Ishikawa (cell line): ENCODE results near the gene WDR74.
A peak's percentile ranks its signal among the peaks of the same experiment; 100 is the strongest.

Experiments
- CEBPB ChIP-seq: IDR thresholded peaks from 2 replicates; pipeline ENCODE4 v1.6.1; 2012
- CREB1 ChIP-seq: IDR thresholded peaks from 2 replicates; pipeline ENCODE4 v1.6.1; 2012; ENCODE audit warnings: low read depth
- EGR1 ChIP-seq: IDR thresholded peaks from 2 replicates; pipeline ENCODE4 v1.6.1; 2012
- EP300 ChIP-seq: IDR thresholded peaks from 2 replicates; pipeline ENCODE4 v1.6.1; 2012; ENCODE audit warnings: borderline replicate concordance
- FOXM1 ChIP-seq: IDR thresholded peaks from 2 replicates; pipeline ENCODE4 v1.6.1; 2012; ENCODE audit warnings: low read depth, borderline replicate concordance
- NFIC ChIP-seq: IDR thresholded peaks from 2 replicates; pipeline ENCODE4 v1.6.1; 2012
- RAD21 ChIP-seq: IDR thresholded peaks from 2 replicates; pipeline ENCODE4 v1.6.1; 2012; ENCODE audit warnings: low read depth
- TAF1 ChIP-seq: IDR thresholded peaks from 2 replicates; pipeline ENCODE4 v1.6.1; 2012; ENCODE audit warnings: low read depth, mild to moderate bottlenecking
- TCF12 ChIP-seq: IDR thresholded peaks from 2 replicates; pipeline ENCODE4 v1.6.1; 2012; ENCODE audit warnings: low read depth
- TEAD4 ChIP-seq: IDR thresholded peaks from 2 replicates; pipeline ENCODE4 v1.6.1; 2012
- USF1 ChIP-seq: IDR thresholded peaks from 2 replicates; pipeline ENCODE4 v1.6.1; 2012
- YY1 ChIP-seq: IDR thresholded peaks from 2 replicates; pipeline ENCODE4 v1.6.1; 2012; ENCODE audit warnings: low read depth
- ZBTB7A ChIP-seq: IDR thresholded peaks from 2 replicates; pipeline ENCODE4 v1.6.1; 2012; ENCODE audit warnings: low read depth
- TF ChIP-seq, protein P1 (sequence below): IDR thresholded peaks from 2 replicates; pipeline ENCODE4 v1.6.1; 2012; ENCODE audit warnings: low read depth, mild to moderate bottlenecking
- TF ChIP-seq, protein P2 (sequence below): IDR thresholded peaks from 2 replicates; pipeline ENCODE4 v1.6.1; 2012

WDR74 gene

DNA sequence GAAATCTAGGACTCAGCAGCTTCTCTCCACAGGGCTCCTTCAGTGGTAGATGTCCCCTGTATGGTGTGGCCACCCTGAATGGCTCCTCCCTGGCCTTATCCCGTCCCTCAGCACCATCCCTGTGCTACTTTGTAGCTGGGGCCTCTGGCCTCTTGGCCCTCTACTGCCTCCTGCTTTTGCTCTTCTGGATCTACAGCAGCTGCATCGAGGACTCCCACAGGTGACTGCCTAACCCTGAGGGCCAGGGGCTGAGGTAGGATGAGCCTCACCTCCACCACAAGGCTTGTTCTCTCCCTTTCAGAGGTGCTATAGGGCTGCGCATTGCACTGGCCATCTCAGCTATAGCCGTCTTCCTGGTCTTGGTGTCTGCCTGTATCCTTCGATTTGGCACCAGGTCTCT lies 50.4 kb downstream of the WDR74 start:
- no peak for TF ChIP-seq RAD21
- TF ChIP-seq CEBPB: no peak
- TF ChIP-seq ZBTB7A: no peak
- TF ChIP-seq, protein P1, sequence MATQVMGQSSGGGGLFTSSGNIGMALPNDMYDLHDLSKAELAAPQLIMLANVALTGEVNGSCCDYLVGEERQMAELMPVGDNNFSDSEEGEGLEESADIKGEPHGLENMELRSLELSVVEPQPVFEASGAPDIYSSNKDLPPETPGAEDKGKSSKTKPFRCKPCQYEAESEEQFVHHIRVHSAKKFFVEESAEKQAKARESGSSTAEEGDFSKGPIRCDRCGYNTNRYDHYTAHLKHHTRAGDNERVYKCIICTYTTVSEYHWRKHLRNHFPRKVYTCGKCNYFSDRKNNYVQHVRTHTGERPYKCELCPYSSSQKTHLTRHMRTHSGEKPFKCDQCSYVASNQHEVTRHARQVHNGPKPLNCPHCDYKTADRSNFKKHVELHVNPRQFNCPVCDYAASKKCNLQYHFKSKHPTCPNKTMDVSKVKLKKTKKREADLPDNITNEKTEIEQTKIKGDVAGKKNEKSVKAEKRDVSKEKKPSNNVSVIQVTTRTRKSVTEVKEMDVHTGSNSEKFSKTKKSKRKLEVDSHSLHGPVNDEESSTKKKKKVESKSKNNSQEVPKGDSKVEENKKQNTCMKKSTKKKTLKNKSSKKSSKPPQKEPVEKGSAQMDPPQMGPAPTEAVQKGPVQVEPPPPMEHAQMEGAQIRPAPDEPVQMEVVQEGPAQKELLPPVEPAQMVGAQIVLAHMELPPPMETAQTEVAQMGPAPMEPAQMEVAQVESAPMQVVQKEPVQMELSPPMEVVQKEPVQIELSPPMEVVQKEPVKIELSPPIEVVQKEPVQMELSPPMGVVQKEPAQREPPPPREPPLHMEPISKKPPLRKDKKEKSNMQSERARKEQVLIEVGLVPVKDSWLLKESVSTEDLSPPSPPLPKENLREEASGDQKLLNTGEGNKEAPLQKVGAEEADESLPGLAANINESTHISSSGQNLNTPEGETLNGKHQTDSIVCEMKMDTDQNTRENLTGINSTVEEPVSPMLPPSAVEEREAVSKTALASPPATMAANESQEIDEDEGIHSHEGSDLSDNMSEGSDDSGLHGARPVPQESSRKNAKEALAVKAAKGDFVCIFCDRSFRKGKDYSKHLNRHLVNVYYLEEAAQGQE: no peak
- no peak for TF ChIP-seq TEAD4
- TF ChIP-seq TAF1: no peak
- TF ChIP-seq YY1: no peak
- TF ChIP-seq CREB1: no peak
- TF ChIP-seq USF1: no peak
- TF ChIP-seq EGR1: no peak
- TF ChIP-seq FOXM1: no peak
- TF ChIP-seq TCF12: no peak
- TF ChIP-seq, protein P2, sequence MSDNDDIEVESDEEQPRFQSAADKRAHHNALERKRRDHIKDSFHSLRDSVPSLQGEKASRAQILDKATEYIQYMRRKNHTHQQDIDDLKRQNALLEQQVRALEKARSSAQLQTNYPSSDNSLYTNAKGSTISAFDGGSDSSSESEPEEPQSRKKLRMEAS: no peak
- no peak for TF ChIP-seq NFIC
- no peak for TF ChIP-seq EP300

GRCh38 chr11:62787005-62787759 lies 52.2 kb downstream of the WDR74 start, which contains the start of gene TMEM179B:
TSS of gene TMEM179B (plus strand) at chr11:62787402. CDS start at chr11:62787432, 30 bp downstream.
- TF ChIP-seq NFIC (no peak; the same call in 1 of the 2 replicates), USF1 (no peak; the same call in none of the 2 replicates), TCF12 (peak; percentile 57; the same call in 1 of the 2 replicates), FOXM1 (no peak), YY1 (peak; percentile 93), CEBPB (no peak), TAF1 (peak; percentile 90), ZBTB7A (no peak), RAD21 (peak; percentile 34; the same call in 1 of the 2 replicates), EGR1 (peak; percentile 58), TEAD4 (peak; percentile 15; the same call in 1 of the 2 replicates), EP300 (no peak), CREB1 (peak; percentile 82)
- TF ChIP-seq, protein P2: peak; percentile 84
- TF ChIP-seq, protein P1: 0 out of 2 replicates have a peak, but pooled peaks have one; percentile 22

- no peak for TF ChIP-seq NFIC
- no peak; the same call in 1 of the 2 replicates for TF ChIP-seq TAF1
- TF ChIP-seq, protein P1: no peak
- TF ChIP-seq TEAD4: no peak
- TF ChIP-seq CREB1: no peak
- no peak; the same call in 1 of the 2 replicates for TF ChIP-seq RAD21
- TF ChIP-seq YY1: no peak
- no peak for TF ChIP-seq TCF12
- no peak for TF ChIP-seq USF1
- TF ChIP-seq FOXM1: no peak
- TF ChIP-seq ZBTB7A: peak; percentile 82; the same call in 1 of the 2 replicates
- TF ChIP-seq EGR1: 0 out of 2 replicates have a peak, but pooled peaks have one; percentile 19
- no peak for TF ChIP-seq EP300
- no peak for TF ChIP-seq CEBPB
- TF ChIP-seq, protein P2: 0 out of 2 replicates have a peak, but pooled peaks have one; percentile 19
Observed at GRCh38 chr11:62786318-62787004, 52.9 kb downstream of the WDR74 start.
